Upper lobe of left lung (tissue), 6 donors: ENCODE data around the gene HK1. TPM values are rescaled to one million over a fixed set of nuclear protein-coding genes. Genes with fewer than 3 reads are reported as not detected.

ENCODE experiments used
- ATAC-seq, 2 donors: fragments of 200-7000 bp; cut with Tn5 transposase; one replicate each; pipeline ENCODE4 v1.9.1; 2022; ENCODE audit warnings: mild to moderate bottlenecking in 2 of 2, moderate library complexity in 2 of 2; ENCODE audit not compliant: low FRiP score in 2 of 2
- DNase-seq, 2 donors: peaks; one replicate each; pipeline ENCODE4 v3.0.0-alpha.2; 2019 to 2020
- H3K27ac ChIP-seq, 4 donors: fragments of 200-600 bp; sonication (generic); one replicate each; pipeline ENCODE4 v1.5.1; 2016 to 2019
- H3K27me3 ChIP-seq, 4 donors: fragments of 200-600 bp; sonication (generic); one replicate each; pipeline ENCODE4 v1.5.1; 2017 to 2019
- H3K36me3 ChIP-seq, 4 donors: fragments of 200-600 bp; sonication (generic); one replicate each; pipeline ENCODE4 v1.5.1; 2016 to 2019
- H3K4me1 ChIP-seq, 4 donors: fragments of 200-600 bp; sonication (generic); one replicate each; pipeline ENCODE4 v1.5.1; 2018 to 2019
- H3K4me3 ChIP-seq, 4 donors: fragments of 200-600 bp; sonication (generic); one replicate each; pipeline ENCODE4 v1.5.1; 2017 to 2019; ENCODE audit warnings: mild to moderate bottlenecking in 2 of 4, moderate library complexity in 1 of 4
- H3K9me3 ChIP-seq, 4 donors: fragments of 200-600 bp; sonication (generic); one replicate each; pipeline ENCODE4 v1.5.1; 2018 to 2019
- CTCF ChIP-seq, 6 experiments: fragments of 450-650 bp in 4 of 6; fragments of 200-600 bp in 2 of 6; sonication (generic) in 2 of 6; IDR thresholded peaks; one replicate each; pipeline ENCODE4 v1.5.1; 2016 to 2019; ENCODE audit warnings: antibody characterized with exemption in 6 of 6
- EP300 ChIP-seq, 4 donors: sonication (generic); formaldehyde crosslinking; IDR thresholded peaks; one replicate each; pipeline ENCODE4 v1.5.1; 2017; ENCODE audit warnings: antibody characterized with exemption in 4 of 4, control low read depth in 2 of 4
- POLR2A ChIP-seq, 4 donors: fragments of 450-650 bp; IDR thresholded peaks; one replicate each; pipeline ENCODE4 v1.5.1; 2016 to 2017; ENCODE audit warnings: antibody characterized with exemption in 4 of 4, mild to moderate bottlenecking in 2 of 4
- POLR2AphosphoS5 ChIP-seq, 2 donors: sonication (generic); formaldehyde crosslinking; IDR thresholded peaks; one replicate each; pipeline ENCODE4 v1.5.1; 2017; ENCODE audit warnings: antibody characterized with exemption in 2 of 2
- WGBS, 2 donors: methylation state at CpG; one replicate each; pipeline ENCODE4 v1.1.5; 2017 to 2018; 5-methylcytosine and 5-hydroxymethylcytosine counted together
- total RNA-seq, 6 donors: library from RNA; depleted of rRNA in 4 of 6; stranded (reverse); fragments of >200 nt in 4 of 6; gene quantifications; one replicate each; pipeline versions ENCODE4 v1.1.0 to v1.2.1, GENCODE V29; 2016 to 2021
- donor health status: DM: no; HTN: no; CAD: no; lungs with moderate emphysema.
- donor health status: DM: no; HTN: yes; CAD: no; lungs with severe emphysema.

HK1 gene
- total RNA-seq, 6 donors from 2014 or later = 60.8 to 98.5 (median 88.9) TPM

GRCh38 chr10:69343905-69344304, 65.6 kb downstream of the HK1 start:
- H3K27ac ChIP-seq = no peak overlapping the region
- peaks cover 3 to 30% (median 8%) of the 10 kb centered on the region in 4 donors for H3K36me3 ChIP-seq
- ATAC-seq (no peak), DNase-seq (no peak)
- 90 to 97% methylated on average over 4 of the region's 4 CpGs for WGBS, 2 donors
- TF ChIP-seq CTCF (IDR thresholded peaks at IDR 0.05) (no peak), POLR2AphosphoS5 (IDR thresholded peaks at IDR 0.05) (no peak), EP300 (IDR thresholded peaks at IDR 0.05) (no peak), POLR2A (IDR thresholded peaks at IDR 0.05) (no peak)
- no peaks in the 10 kb centered on the region for H3K27me3 ChIP-seq
- no peak overlapping the region for H3K4me3 ChIP-seq
- peaks cover 39 to 72% (median 51%) of the 10 kb centered on the region in 4 donors for H3K4me1 ChIP-seq
- H3K9me3 ChIP-seq = no peaks in the 10 kb centered on the region

- DNase-seq (no peak), ATAC-seq (no peak)
- Histone ChIP-seq H3K4me3 (no peak overlapping the region), H3K27me3 (no peaks in the 10 kb centered on the region), H3K27ac (peak overlapping the region in 1 of 4 donors; percentile 36), H3K36me3 (peaks cover 3 to 30% (median 8%) of the 10 kb centered on the region in 4 donors), H3K9me3 (no peaks in the 10 kb centered on the region), H3K4me1 (peaks cover 39 to 72% (median 50%) of the 10 kb centered on the region in 4 donors)
- WGBS, 2 donors = 67 to 77% methylated on average over 13 of the region's 13 CpGs
- no peak for TF ChIP-seq POLR2AphosphoS5 (IDR thresholded peaks at IDR 0.05)
- TF ChIP-seq POLR2A (IDR thresholded peaks at IDR 0.05) = no peak
- no peak for TF ChIP-seq EP300 (IDR thresholded peaks at IDR 0.05)
- TF ChIP-seq CTCF (IDR thresholded peaks at IDR 0.05) = no peak
Measured at GRCh38 chr10:69344591-69345252, 66.4 kb downstream of the HK1 start.

GRCh38 chr10:69345402-69345801, 67.1 kb downstream of the HK1 start:
- peaks cover 39 to 67% (median 46%) of the 10 kb centered on the region in 4 donors for H3K4me1 ChIP-seq
- no peaks in the 10 kb centered on the region for H3K9me3 ChIP-seq
- peak overlapping the region in 3 of 4 donors; percentile 35 to 51 (median 36) for H3K27ac ChIP-seq
- DNase-seq (no peak), ATAC-seq (peak; percentile 2 to 34)
- TF ChIP-seq EP300 (IDR thresholded peaks at IDR 0.05) (no peak), POLR2A (IDR thresholded peaks at IDR 0.05) (no peak), CTCF (IDR thresholded peaks at IDR 0.05) (no peak), POLR2AphosphoS5 (IDR thresholded peaks at IDR 0.05) (no peak)
- H3K27me3 ChIP-seq = no peaks in the 10 kb centered on the region
- 90 to 100% methylated on average over 2 of the region's 2 CpGs for WGBS, 2 donors
- H3K36me3 ChIP-seq = peaks cover 3 to 30% (median 10%) of the 10 kb centered on the region in 4 donors
- H3K4me3 ChIP-seq = no peak overlapping the region

GRCh38 chr10:69345890-69346474, 67.7 kb downstream of the HK1 start:
- H3K4me1 ChIP-seq = peaks cover 39 to 66% (median 46%) of the 10 kb centered on the region in 4 donors
- TF ChIP-seq POLR2AphosphoS5 (IDR thresholded peaks at IDR 0.05) (no peak), CTCF (IDR thresholded peaks at IDR 0.05) (no peak), POLR2A (IDR thresholded peaks at IDR 0.05) (no peak)
- WGBS, 2 donors = 50% methylated on average over 8 of the region's 8 CpGs

More at GRCh38 chr10:69345890-69346474, 67.7 kb downstream of the HK1 start:
- no peaks in the 10 kb centered on the region for H3K27me3 ChIP-seq
- no peak for DNase-seq
- no peaks in the 10 kb centered on the region for H3K9me3 ChIP-seq
- no peak for ATAC-seq
- H3K36me3 ChIP-seq = peaks cover 3 to 30% (median 10%) of the 10 kb centered on the region in 4 donors
- H3K4me3 ChIP-seq = no peak overlapping the region
- H3K27ac ChIP-seq = peak overlapping the region in 3 of 4 donors; percentile 35 to 51 (median 36)
